ENCODE results near the gene PRPF6. TPM values are rescaled to one million over a fixed set of nuclear protein-coding genes. Genes with fewer than 3 reads are reported as not detected.

The PRPF6 gene
- total and polyA plus RNA-seq, 2 of the 13 experiments (the other 11 are each of a cell fraction or from before 2014, with no cell fraction given): 63.7 to 101 TPM

DNA sequence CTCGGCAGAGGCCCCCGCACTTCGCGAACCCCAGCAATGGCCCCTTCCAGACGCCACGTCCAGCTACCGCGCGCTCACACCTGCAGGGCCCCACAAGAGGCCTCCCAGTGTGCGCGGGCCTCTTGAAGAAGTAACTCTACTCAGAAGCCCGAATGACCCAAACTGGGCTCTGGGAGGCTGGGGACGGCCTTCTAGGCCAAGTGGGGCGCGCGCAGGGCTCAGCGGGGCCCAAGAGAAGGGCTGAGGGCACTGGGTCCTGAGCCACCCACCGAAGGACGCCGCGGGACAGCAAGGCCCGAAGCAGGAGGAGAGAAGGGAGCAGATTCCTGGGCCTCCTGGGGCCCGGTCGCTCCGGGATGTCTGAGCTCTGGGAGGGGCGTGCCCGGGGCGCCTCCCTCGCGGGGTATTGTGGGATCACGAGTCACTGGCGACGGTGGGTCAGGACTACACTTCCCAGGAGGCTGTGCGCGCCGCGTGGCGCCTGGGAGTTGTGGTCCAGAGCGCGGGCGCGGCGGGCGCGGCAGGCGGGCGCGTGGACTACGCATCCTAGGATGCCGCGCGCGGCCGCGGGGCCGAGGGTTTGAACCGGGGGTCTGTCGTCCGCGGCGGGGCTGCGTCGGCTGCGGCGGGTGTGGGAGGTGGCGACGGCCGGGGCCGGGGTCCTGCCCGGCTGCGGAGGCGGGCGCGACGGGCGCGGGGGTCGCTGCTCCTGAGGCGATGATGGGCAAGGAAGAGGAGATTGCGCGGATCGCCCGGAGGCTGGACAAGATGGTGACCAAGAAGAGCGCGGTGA, 81.9 kb downstream of the PRPF6 start, which contains the start of gene TCEA2 (continued):
- TF ChIP-seq GATA4 (IDR thresholded peaks at IDR 0.05; ENCODE audit: borderline replicate concordance, low read depth): peak; percentile 78; the same call in 1 of the 2 replicates
- no peak for TF ChIP-seq ZNF260 (CRISPR knock-in tag; IDR thresholded peaks at IDR 0.05; ENCODE audit: borderline replicate concordance, low read depth)
- TF ChIP-seq MIER3 (CRISPR knock-in tag; IDR thresholded peaks at IDR 0.05; ENCODE audit: borderline replicate concordance): peak; percentile 93
- TF ChIP-seq MED8 (CRISPR knock-in tag; IDR thresholded peaks at IDR 0.05; ENCODE audit: insufficient replicate concordance): peak; percentile 96
- TF ChIP-seq ZNF10 (CRISPR knock-in tag; IDR thresholded peaks at IDR 0.05; ENCODE audit: borderline replicate concordance, low read depth): no peak
- peak; percentile 67; the same call in 1 of the 2 replicates for TF ChIP-seq HNRNPL (IDR thresholded peaks at IDR 0.05; ENCODE audit: low read depth, low read length)
- peak; percentile 97 for TF ChIP-seq CREM (IDR thresholded peaks at IDR 0.05)
- TF ChIP-seq CREM (CRISPR knock-in tag; IDR thresholded peaks at IDR 0.05): peak; percentile 49; the same call in 1 of the 2 replicates
- TF ChIP-seq PRPF4 (IDR thresholded peaks at IDR 0.05; ENCODE audit: low read depth, low read length, poor library complexity, severe bottlenecking): no peak
- TF ChIP-seq, protein P1, sequence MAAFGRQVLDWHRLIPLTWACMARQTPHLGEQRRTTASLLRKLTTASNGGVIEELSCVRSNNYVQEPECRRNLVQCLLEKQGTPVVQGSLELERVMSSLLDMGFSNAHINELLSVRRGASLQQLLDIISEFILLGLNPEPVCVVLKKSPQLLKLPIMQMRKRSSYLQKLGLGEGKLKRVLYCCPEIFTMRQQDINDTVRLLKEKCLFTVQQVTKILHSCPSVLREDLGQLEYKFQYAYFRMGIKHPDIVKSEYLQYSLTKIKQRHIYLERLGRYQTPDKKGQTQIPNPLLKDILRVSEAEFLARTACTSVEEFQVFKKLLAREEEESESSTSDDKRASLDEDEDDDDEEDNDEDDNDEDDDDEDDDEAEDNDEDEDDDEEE (CRISPR knock-in tag; IDR thresholded peaks at IDR 0.05): peak; percentile 90
- peak; percentile 66; the same call in 1 of the 2 replicates for TF ChIP-seq ZBTB20 (CRISPR knock-in tag; IDR thresholded peaks at IDR 0.05; ENCODE audit: borderline replicate concordance, low read depth)
- peak; percentile 57 for TF ChIP-seq HOXD1 (CRISPR knock-in tag; IDR thresholded peaks at IDR 0.05)
- no peak for TF ChIP-seq ZMYM3 (CRISPR knock-in tag; IDR thresholded peaks at IDR 0.05)
- TF ChIP-seq KMT2B (CRISPR knock-in tag; IDR thresholded peaks at IDR 0.05): peak; percentile 89
- TF ChIP-seq ZNF207 (IDR thresholded peaks at IDR 0.05; ENCODE audit: borderline replicate concordance): no peak
- no peak; the same call in none of the 2 replicates for TF ChIP-seq NFYB (CRISPR knock-in tag; IDR thresholded peaks at IDR 0.05)
- TF ChIP-seq, protein P2, sequence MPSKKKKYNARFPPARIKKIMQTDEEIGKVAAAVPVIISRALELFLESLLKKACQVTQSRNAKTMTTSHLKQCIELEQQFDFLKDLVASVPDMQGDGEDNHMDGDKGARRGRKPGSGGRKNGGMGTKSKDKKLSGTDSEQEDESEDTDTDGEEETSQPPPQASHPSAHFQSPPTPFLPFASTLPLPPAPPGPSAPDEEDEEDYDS (CRISPR knock-in tag; IDR thresholded peaks at IDR 0.05): peak; percentile 81
- peak; percentile 76 for TF ChIP-seq CHD2 (IDR thresholded peaks at IDR 0.05; ENCODE audit: low read depth, low read length)
- peak; percentile 92 for TF ChIP-seq ZNF317 (CRISPR knock-in tag; IDR thresholded peaks at IDR 0.05)
- peak; percentile 41 for TF ChIP-seq CEBPG (CRISPR knock-in tag; IDR thresholded peaks at IDR 0.05)
- TF ChIP-seq SMYD3 (CRISPR knock-in tag; IDR thresholded peaks at IDR 0.05): no peak
- peak; percentile 57 for TF ChIP-seq HHEX (CRISPR knock-in tag; IDR thresholded peaks at IDR 0.05)
- TF ChIP-seq SOX5 (CRISPR knock-in tag; IDR thresholded peaks at IDR 0.05; ENCODE audit: borderline replicate concordance): peak; percentile 59

Measured in HepG2 (cell line).